Smooth muscle cell (in vitro differentiated cells): ENCODE data around the gene DNASE2. TPM values are rescaled to one million over a fixed set of nuclear protein-coding genes. Genes with fewer than 3 reads are reported as not detected.

Experiments used
- DNase-seq: peaks from one replicate; lab custom pipeline; 2025; ENCODE audit not compliant: unreplicated experiment; lab: John Stamatoyannopoulos, UW
- H2AFZ ChIP-seq: fragments of 200-600 bp; sonication (generic); 2 replicates; pipeline ENCODE4 v1.6.0; 2016; ENCODE audit warnings: antibody characterized with exemption, low read depth, mild to moderate bottlenecking
- H3F3A ChIP-seq: fragments of 200-600 bp; sonication (generic); 2 replicates; pipeline ENCODE4 v1.6.0; 2017; ENCODE audit warnings: antibody characterized with exemption, low read depth
- H3K27ac ChIP-seq: fragments of 200-600 bp; sonication (generic); 2 replicates; pipeline ENCODE4 v1.5.1; 2016; ENCODE audit warnings: low read depth, mild to moderate bottlenecking
- H3K27me3 ChIP-seq: fragments of 200-600 bp; sonication (generic); 2 replicates; pipeline ENCODE4 v1.6.1; 2016; ENCODE audit warnings: low read depth, mild to moderate bottlenecking
- H3K36me3 ChIP-seq: fragments of 200-600 bp; sonication (generic); 2 replicates; pipeline ENCODE4 v1.5.1; 2016; ENCODE audit warnings: low read depth
- H3K4me1 ChIP-seq: fragments of 200-600 bp; sonication (generic); 2 replicates; pipeline ENCODE4 v1.5.1; 2016; ENCODE audit warnings: low read depth
- H3K4me2 ChIP-seq: fragments of 200-600 bp; sonication (generic); 2 replicates; pipeline ENCODE4 v1.6.0; 2016; ENCODE audit warnings: mild to moderate bottlenecking
- H3K4me3 ChIP-seq: fragments of 200-600 bp; sonication (generic); 2 replicates; pipeline ENCODE4 v1.5.1; 2016; ENCODE audit warnings: mild to moderate bottlenecking
- H3K79me2 ChIP-seq: fragments of 200-600 bp; sonication (generic); 2 replicates; pipeline ENCODE4 v1.6.0; 2016; ENCODE audit warnings: low read depth, mild to moderate bottlenecking
- H3K9ac ChIP-seq: fragments of 200-600 bp; sonication (generic); 2 replicates; pipeline ENCODE4 v1.6.0; 2016; ENCODE audit warnings: low read depth
- H3K9me3 ChIP-seq: fragments of 200-600 bp; sonication (generic); replicated peaks from 2 replicates; pipeline ENCODE4 v1.5.1; 2016; ENCODE audit warnings: low read depth
- H4K20me1 ChIP-seq: fragments of 200-600 bp; sonication (generic); 2 replicates; pipeline ENCODE4 v1.6.0; 2016; ENCODE audit warnings: low read depth
- WGBS: methylation state at CpG from one replicate; pipeline ENCODE4 v1.1.7; 2016; ENCODE audit warnings: low lambda C conversion rate; 5-methylcytosine and 5-hydroxymethylcytosine counted together
- polyA plus RNA-seq: library from polyadenylated mRNA; unstranded; fragments of >200 nt; fragmentation: Nextera tagmentation; extraction: Ambion mirVana; gene quantifications from 2 replicates; pipeline ENCODE4 v1.2.1, GENCODE V29; 2016
- total RNA-seq: library from RNA; depleted of rRNA; stranded (reverse); fragments of >200 nt; gene quantifications from 2 replicates; pipeline ENCODE4 v1.2.3, GENCODE V29; 2014
- TF ChIP-seq, protein P1 (sequence below): fragments of 200-600 bp; sonication (generic); IDR thresholded peaks from 2 replicates; pipeline ENCODE4 v1.5.1; 2017; ENCODE audit warnings: borderline replicate concordance, mild to moderate bottlenecking, antibody characterized with exemption; ENCODE audit not compliant: insufficient read depth, poor library complexity, severe bottlenecking

DNASE2 gene
- total and polyA plus RNA-seq, 2 experiments from 2014 or later = 19.5 to 44.9 TPM

DNA sequence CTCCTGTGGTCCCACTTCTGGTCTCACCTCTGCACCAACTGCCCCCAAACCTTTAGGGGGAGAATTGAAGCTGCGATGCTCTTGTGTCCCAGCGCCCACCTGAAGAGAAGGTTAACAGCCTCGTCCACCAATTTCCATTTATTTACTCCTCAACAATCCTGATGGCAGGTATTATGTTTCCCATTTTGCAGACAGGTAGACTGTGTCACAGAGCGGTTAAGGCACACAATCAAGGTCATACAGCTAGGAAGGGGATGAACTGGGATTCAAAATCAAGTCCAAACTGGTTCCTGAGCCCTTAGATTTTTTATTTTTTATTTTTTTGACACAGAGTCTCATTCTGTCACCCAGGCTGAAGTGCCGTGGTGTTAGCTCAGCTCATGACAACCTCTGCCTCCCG, 6.2 kb downstream of the DNASE2 start:
- Histone ChIP-seq H3K9me3 (no peaks in the 10 kb centered on the region), H3K79me2 (no peaks in the 10 kb centered on the region), H3K4me1 (no peaks in the 10 kb centered on the region), H2AFZ (no peak overlapping the region), H3K36me3 (no peaks in the 10 kb centered on the region), H4K20me1 (no peaks in the 10 kb centered on the region), H3K27ac (no peak overlapping the region), H3K4me3 (no peak overlapping the region), H3K27me3 (no peaks in the 10 kb centered on the region), H3K9ac (no peak overlapping the region), H3F3A (no peaks in the 10 kb centered on the region), H3K4me2 (no peak overlapping the region)
- DNase-seq = no peak
- TF ChIP-seq, protein P1, sequence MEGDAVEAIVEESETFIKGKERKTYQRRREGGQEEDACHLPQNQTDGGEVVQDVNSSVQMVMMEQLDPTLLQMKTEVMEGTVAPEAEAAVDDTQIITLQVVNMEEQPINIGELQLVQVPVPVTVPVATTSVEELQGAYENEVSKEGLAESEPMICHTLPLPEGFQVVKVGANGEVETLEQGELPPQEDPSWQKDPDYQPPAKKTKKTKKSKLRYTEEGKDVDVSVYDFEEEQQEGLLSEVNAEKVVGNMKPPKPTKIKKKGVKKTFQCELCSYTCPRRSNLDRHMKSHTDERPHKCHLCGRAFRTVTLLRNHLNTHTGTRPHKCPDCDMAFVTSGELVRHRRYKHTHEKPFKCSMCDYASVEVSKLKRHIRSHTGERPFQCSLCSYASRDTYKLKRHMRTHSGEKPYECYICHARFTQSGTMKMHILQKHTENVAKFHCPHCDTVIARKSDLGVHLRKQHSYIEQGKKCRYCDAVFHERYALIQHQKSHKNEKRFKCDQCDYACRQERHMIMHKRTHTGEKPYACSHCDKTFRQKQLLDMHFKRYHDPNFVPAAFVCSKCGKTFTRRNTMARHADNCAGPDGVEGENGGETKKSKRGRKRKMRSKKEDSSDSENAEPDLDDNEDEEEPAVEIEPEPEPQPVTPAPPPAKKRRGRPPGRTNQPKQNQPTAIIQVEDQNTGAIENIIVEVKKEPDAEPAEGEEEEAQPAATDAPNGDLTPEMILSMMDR = no peak
- 95% methylated on average over 6 of the region's 6 CpGs for WGBS

DNA sequence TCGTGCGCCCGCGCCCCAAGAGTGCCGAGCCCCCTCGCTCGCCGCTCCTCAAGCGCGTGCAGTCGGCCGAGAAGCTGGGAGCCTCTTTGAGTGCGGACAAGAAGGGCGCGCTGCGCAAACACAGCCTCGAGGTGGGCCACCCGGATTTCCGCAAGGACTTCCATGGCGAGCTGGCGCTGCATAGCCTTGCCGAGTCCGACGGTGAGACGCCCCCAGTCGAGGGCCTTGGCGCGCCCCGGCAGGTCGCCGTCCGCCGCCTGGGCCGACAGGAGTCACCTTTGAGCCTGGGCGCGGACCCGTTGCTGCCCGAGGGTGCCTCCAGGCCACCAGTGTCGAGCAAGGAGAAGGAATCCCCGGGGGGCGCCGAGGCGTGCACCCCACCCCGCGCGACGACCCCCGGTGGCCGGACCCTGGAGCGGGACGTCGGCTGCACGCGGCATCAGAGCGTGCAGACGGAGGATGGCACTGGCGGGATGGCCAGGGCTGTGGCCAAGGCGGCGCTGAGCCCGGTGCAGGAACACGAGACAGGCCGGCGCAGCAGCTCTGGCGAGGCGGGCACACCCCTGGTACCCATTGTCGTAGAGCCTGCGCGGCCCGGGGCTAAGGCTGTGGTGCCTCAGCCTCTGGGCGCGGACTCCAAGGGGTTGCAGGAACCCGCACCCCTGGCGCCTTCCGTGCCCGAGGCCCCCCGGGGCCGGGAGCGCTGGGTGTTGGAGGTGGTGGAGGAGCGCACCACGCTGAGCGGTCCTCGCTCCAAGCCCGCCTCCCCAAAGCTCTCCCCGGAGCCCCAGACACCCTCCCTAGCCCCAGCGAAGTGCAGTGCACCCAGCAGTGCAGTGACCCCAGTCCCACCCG, 7.1 kb downstream of the DNASE2 start:
- Histone ChIP-seq H3K9ac (no peak overlapping the region), H2AFZ (no peak overlapping the region), H3K79me2 (no peaks in the 10 kb centered on the region), H4K20me1 (no peaks in the 10 kb centered on the region), H3K27ac (no peak overlapping the region), H3K9me3 (no peaks in the 10 kb centered on the region), H3F3A (no peaks in the 10 kb centered on the region), H3K4me1 (no peaks in the 10 kb centered on the region), H3K27me3 (no peaks in the 10 kb centered on the region), H3K4me2 (no peak overlapping the region), H3K36me3 (no peaks in the 10 kb centered on the region), H3K4me3 (no peak overlapping the region)
- 91% methylated on average over 50 of the region's 86 CpGs for WGBS
- TF ChIP-seq, protein P1 = no peak
- DNase-seq = no peak

DNA sequence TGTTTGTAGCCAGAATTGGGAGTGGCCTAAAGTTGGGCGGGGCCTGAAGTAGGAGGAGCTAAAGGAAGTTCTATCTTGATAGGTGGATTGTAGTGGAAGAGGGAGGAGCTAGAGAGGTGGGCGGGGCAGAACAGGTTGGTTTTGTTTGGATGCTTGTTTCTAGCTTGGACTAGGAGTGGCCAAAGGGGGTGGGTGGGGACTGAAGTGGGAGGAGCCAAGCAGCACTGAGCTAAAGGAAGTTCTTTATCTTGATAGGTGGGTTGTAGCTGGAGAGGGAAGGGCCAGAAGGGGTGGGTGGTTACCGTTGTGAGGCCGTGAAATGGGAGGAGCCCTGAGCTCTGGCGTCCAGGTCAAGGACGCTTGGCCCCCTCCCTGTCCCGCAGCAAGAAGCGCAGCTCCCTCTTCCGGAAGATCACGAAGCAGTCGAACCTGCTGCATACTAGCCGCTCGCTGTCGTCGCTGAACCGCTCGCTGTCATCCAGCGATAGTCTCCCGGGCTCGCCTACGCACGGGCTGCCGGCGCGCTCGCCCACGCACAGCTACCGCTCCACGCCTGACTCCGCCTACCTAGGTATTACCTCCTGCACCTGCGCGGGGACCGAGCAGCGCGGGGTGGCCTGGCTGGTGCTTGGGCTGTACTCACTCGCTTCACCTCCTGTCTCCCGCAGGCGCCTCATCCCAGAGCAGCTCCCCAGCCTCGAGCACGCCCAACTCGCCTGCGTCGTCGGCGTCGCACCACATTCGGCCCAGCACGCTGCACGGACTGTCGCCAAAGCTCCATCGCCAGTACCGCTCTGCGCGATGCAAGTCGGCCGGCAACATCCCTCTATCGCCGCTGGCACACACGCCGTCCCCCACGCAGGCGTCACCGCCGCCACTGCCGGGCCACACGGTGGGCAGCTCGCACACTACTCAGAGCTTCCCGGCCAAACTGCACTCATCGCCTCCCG, 8.0 kb downstream of the DNASE2 start:
- Histone ChIP-seq H3K4me3 (no peak overlapping the region), H3K9me3 (no peaks in the 10 kb centered on the region), H3F3A (no peaks in the 10 kb centered on the region), H3K9ac (no peak overlapping the region), H3K36me3 (no peaks in the 10 kb centered on the region), H3K4me2 (no peak overlapping the region), H3K27ac (no peak overlapping the region), H3K4me1 (no peaks in the 10 kb centered on the region), H3K79me2 (no peaks in the 10 kb centered on the region), H3K27me3 (no peaks in the 10 kb centered on the region), H4K20me1 (no peaks in the 10 kb centered on the region), H2AFZ (no peak overlapping the region)
- DNase-seq = no peak
- TF ChIP-seq, protein P1 = no peak
- WGBS = 75% methylated on average over 69 of the region's 70 CpGs
